ENCODE measurements around the gene C22orf39. TPM values are rescaled to one million over a fixed set of nuclear protein-coding genes. Genes with fewer than 3 reads are reported as not detected.
"Not testable (repeated sequence)": the region's sequence is repeated elsewhere in the genome, so short reads cannot be mapped to it uniquely, and the experiment has no call there.

C22orf39 gene
- total RNA-seq, 1 donor from 2014 or later: 28.5 TPM

DNA sequence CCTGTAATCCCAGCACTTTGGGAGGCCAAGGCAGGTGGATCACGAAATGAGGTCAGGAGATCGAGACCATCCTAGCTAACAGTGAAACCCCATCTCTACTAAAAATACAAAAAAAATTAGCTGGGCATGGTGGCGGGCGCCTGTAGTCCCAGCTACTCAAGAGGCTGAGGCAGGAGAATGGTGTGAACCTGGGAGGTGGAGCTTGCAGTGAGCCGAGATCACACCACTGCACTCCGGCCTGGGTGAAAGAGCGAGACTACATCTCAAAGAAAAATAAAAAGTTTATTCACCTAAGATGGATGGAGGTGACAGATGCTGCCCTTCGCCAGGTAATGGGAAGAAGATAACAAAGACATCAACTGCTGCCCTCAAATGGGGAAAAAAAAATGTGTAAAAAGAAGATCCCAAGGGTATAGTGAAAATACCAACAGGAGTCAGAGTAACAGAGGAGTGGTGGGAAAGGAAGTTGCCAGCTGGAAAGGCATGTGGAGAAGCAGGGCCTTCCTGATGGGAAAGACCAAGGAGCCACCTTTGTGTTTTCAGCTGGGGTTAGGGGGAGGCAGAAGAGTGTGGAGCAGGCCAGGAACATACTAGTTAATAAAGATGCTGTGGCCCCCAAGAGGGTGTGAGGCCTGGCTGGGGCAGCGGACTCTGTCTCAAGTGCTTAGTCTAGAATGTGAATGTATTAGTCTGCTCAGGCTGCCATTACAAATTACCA is 10.9 kb downstream of the C22orf39 start:
- intact Hi-C loops (cut with micrococcal nuclease); H3K4me3 Mint-ChIP-seq; H3K27ac Mint-ChIP-seq; H3K9me3 Mint-ChIP-seq; H3K27me3 Mint-ChIP-seq; DNase-seq: not testable (repeated sequence)
- H3K4me1 Mint-ChIP-seq: peaks cover 20% of the 10 kb centered on the region
- H3K36me3 Mint-ChIP-seq (ENCODE audit: low read depth): peaks cover 25% of the 10 kb centered on the region

DNA sequence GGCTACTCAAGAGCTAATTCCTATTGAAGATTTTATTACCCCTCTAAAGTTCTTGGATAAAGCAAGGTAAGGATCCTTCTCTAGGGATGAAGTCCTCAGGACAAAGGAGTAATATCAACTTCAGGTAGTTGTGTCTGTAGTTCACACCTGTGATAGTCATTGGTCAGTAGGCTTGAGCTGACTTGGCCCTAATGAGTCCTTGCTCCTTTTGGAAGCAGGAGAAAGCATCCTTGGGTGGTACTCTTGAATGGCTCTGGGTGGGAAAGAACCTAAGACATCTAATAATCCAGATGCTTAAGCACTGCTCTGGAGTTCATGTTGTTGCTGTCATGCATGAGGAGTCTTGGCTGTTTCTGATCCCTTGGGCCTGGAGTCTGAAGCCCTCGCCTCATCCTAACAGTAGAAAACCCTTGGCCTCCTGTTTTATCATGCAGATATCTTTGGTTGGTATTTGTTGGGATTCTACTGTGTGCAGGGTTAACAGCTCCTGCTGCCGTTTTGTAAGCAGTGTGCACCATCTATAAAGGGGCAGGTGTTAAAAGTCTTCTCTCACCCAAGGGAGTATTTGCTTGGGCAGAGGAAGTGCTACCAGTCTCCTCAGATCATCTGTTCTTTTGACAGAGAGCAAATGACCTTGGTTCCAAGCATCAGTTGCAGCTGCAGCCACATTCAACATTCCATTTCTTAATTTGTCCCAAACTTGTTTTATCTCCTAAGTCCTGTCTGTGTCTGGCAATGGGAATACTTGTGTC is 12.5 kb downstream of the C22orf39 start:
- Mint-ChIP-seq H3K27me3 (no peaks in the 10 kb centered on the region), H3K27ac (no peak overlapping the region), H3K4me3 (no peak overlapping the region), H3K9me3 (no peaks in the 10 kb centered on the region), H3K4me1 (peaks cover 20% of the 10 kb centered on the region), H3K36me3 (ENCODE audit: low read depth) (peaks cover 22% of the 10 kb centered on the region)
- no peak for DNase-seq
- intact Hi-C loops (cut with micrococcal nuclease): loop anchor here (5.0 kb wide), 3 partner anchors 143 to 1482 kb away; partner anchors contain the start of genes CLTCL1, CRKL and SLC25A1

- intact Hi-C loops (cut with micrococcal nuclease): loop anchor here (5.0 kb wide), 3 partner anchors 142 to 1483 kb away; partner anchors contain the start of genes CLTCL1, CRKL and SLC25A1
- Mint-ChIP-seq H3K27me3 (no peaks in the 10 kb centered on the region), H3K4me3 (peak overlapping the region; percentile 41), H3K36me3 (ENCODE audit: low read depth) (peaks cover 25% of the 10 kb centered on the region), H3K27ac (peak overlapping the region; percentile 29), H3K9me3 (no peaks in the 10 kb centered on the region), H3K4me1 (peaks cover 26% of the 10 kb centered on the region)
- DNase-seq: no peak
Measured at GRCh38 chr22:19434401-19434800, 13.1 kb downstream of the C22orf39 start.

DNA sequence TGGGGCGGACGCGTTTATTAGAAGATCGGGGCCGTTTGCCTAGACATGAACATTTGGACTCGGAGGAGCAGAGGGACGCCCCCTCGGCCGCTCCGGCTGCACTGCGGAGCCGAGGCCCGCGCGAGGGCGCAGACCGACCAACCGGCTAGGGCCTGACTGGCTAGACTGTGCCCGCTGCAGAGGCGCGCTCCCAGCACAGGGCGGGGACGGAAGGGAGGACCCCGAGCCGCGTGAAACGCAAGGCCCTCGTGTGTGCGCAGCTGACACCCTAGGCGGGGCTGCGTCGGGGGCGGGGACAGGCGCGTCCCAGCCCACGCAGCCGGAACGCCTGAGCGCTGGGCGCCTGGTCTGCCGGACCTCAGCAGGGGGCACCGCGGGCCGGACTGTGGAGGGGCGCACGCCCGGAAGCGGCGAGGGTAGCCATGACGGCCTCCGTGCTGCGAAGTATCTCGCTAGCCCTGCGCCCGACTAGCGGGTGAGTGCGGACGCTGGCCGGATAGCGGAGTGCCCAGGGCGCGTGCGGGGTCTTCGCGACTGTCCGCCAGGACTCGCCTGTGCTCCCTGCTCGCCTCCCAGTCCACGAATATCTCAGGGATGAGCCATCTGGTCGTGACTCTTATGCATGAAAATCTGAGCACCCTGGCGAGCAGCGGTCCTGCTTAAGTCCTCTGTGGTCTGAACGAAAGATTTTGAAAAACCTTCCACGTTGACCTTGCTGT is 15.2 kb downstream of the C22orf39 start, which contains the start of gene MRPL40:
TSS of gene MRPL40 (plus strand) at position 413 of the 719 bp plus-strand sequence. CDS start at position 423, 10 bp downstream.
- Mint-ChIP-seq H3K4me3 (peak within 1 kb of the TSS; percentile 92), H3K4me1 (peaks cover 33% of the 10 kb centered on the region), H3K27ac (peak within 1 kb of the TSS; percentile 96), H3K9me3 (no peaks in the 10 kb centered on the region), H3K36me3 (ENCODE audit: low read depth) (peaks cover 30% of the 10 kb centered on the region), H3K27me3 (no peaks in the 10 kb centered on the region)
- peak; percentile 97 for DNase-seq
- intact Hi-C loops (cut with micrococcal nuclease): loop anchor here (1.0 to 5.0 kb wide), 5 partner anchors 15 to 1485 kb away; partner anchors contain the start of genes C22orf39, CDC45, CLTCL1 and CRKL

DNA sequence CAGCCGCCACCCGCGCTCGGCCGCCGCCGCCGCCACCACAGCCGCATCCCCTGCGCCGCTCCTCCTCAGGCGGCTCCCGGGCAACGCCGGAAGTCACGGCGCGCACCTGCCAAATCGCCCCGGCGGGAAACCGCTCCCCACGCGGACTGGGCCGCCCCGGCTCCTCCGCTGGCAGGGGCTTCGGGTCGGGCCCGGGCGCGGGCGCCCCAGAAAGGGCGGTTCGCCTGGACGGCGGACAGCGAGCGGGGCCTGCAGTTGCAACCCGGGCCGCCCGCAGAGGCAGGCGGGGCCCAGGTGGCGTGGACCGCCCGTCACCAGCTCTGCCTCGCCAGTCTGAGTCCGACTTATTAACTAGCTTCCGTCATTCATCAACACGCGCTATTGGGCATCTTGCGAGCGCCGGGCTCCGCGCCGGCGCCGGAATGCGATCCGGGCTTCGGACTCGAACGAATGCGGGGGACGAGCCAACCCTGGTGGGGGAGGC is 15.8 kb downstream of the C22orf39 start, which contains the start of gene HIRA:
TSS of gene HIRA (minus strand) at position 85 of the 484 bp plus-strand sequence. CDS start 257 bp downstream, outside the sequence.
- H3K4me1 Mint-ChIP-seq: peaks cover 38% of the 10 kb centered on the region
- intact Hi-C loops (cut with micrococcal nuclease): loop anchor here (1.0 to 5.0 kb wide), 6 partner anchors 16 to 1486 kb away; partner anchors contain the start of genes C22orf39, CDC45, CLTCL1 and CRKL

GRCh38 chr22:19430890-19431541 is 16.5 kb downstream of the C22orf39 start:
- DNase-seq: peak; percentile 78
- Mint-ChIP-seq H3K36me3 (ENCODE audit: low read depth) (peaks cover 37% of the 10 kb centered on the region), H3K9me3 (no peaks in the 10 kb centered on the region), H3K27me3 (no peaks in the 10 kb centered on the region), H3K4me3 (peak overlapping the region; percentile 92), H3K4me1 (peaks cover 45% of the 10 kb centered on the region), H3K27ac (peak overlapping the region; percentile 91)
- intact Hi-C loops (cut with micrococcal nuclease): loop anchor here (1.0 to 5.0 kb wide), 5 partner anchors 12 to 1486 kb away; partner anchors contain the start of genes CLTCL1, CRKL, ESS2 and SLC25A1

More for the DNA sequence above, 15.8 kb downstream of the C22orf39 start, which contains the start of gene HIRA:
- H3K27me3 Mint-ChIP-seq: no peaks in the 10 kb centered on the region
- H3K4me3 Mint-ChIP-seq: peak within 1 kb of the TSS; percentile 92
- H3K9me3 Mint-ChIP-seq: no peaks in the 10 kb centered on the region
- DNase-seq: peak; percentile 97
- H3K27ac Mint-ChIP-seq: peak within 1 kb of the TSS; percentile 96
- peaks cover 33% of the 10 kb centered on the region for H3K36me3 Mint-ChIP-seq (ENCODE audit: low read depth)

- H3K4me1 Mint-ChIP-seq: peaks cover 46% of the 10 kb centered on the region
Measured at GRCh38 chr22:19429950-19430889, 17.3 kb downstream of the C22orf39 start.

GRCh38 chr22:19424186-19424500 is 23.4 kb downstream of the C22orf39 start:
- Mint-ChIP-seq H3K4me3 (no peak overlapping the region), H3K9me3 (no peaks in the 10 kb centered on the region), H3K27me3 (no peaks in the 10 kb centered on the region), H3K4me1 (peaks cover 69% of the 10 kb centered on the region), H3K27ac (no peak overlapping the region), H3K36me3 (ENCODE audit: low read depth) (peaks cover 34% of the 10 kb centered on the region)
- no peak for DNase-seq
- intact Hi-C loops (cut with micrococcal nuclease): no loop called here

More at GRCh38 chr22:19429950-19430889, 17.3 kb downstream of the C22orf39 start:
- H3K9me3 Mint-ChIP-seq: no peaks in the 10 kb centered on the region
- peak; percentile 79 for DNase-seq
- H3K36me3 Mint-ChIP-seq (ENCODE audit: low read depth): peaks cover 33% of the 10 kb centered on the region
- H3K27ac Mint-ChIP-seq: peak overlapping the region; percentile 91
- intact Hi-C loops (cut with micrococcal nuclease): loop anchor here (1.0 to 5.0 kb wide), 4 partner anchors 11 to 1487 kb away; partner anchors contain the start of genes CLTCL1, CRKL and SLC25A1
- H3K27me3 Mint-ChIP-seq: no peaks in the 10 kb centered on the region
- peak overlapping the region; percentile 92 for H3K4me3 Mint-ChIP-seq

- H3K27me3 Mint-ChIP-seq: no peaks in the 10 kb centered on the region
- DNase-seq: no peak
- H3K9me3 Mint-ChIP-seq: no peaks in the 10 kb centered on the region
- intact Hi-C loops (cut with micrococcal nuclease): no loop called here
- H3K36me3 Mint-ChIP-seq (ENCODE audit: low read depth): peaks cover 27% of the 10 kb centered on the region
- H3K4me1 Mint-ChIP-seq: peaks cover 66% of the 10 kb centered on the region
- H3K27ac Mint-ChIP-seq: peak overlapping the region; percentile 68
- peak overlapping the region; percentile 13 for H3K4me3 Mint-ChIP-seq
Measured at GRCh38 chr22:19422440-19423301, 24.8 kb downstream of the C22orf39 start.

DNA sequence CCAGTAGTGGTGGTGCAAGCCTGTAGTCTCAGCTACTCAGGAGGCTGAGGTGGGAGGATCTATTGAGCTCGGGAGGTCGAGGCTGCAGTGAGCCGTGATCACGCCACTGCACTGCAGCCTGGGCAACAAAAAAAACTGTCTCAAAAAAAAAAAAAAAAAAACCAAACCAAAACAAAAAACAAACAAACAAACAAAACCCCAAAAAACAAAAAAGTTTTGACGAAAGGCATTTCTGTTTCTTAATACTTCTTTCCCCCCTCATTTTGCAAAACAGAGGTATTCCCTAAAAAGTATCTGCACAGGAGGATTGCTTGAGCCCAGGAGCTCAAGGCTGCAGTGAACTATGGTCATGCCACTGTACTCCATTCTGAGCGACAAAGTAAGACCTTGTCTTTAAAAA is 27.2 kb downstream of the C22orf39 start:
- Mint-ChIP-seq H3K9me3 (no peaks in the 10 kb centered on the region), H3K4me1 (peaks cover 56% of the 10 kb centered on the region), H3K36me3 (ENCODE audit: low read depth) (peaks cover 24% of the 10 kb centered on the region), H3K4me3 (peak overlapping the region; percentile 52), H3K27me3 (no peaks in the 10 kb centered on the region), H3K27ac (peak overlapping the region; percentile 83)
- no peak for DNase-seq
- intact Hi-C loops (cut with micrococcal nuclease): no loop called here

DNA sequence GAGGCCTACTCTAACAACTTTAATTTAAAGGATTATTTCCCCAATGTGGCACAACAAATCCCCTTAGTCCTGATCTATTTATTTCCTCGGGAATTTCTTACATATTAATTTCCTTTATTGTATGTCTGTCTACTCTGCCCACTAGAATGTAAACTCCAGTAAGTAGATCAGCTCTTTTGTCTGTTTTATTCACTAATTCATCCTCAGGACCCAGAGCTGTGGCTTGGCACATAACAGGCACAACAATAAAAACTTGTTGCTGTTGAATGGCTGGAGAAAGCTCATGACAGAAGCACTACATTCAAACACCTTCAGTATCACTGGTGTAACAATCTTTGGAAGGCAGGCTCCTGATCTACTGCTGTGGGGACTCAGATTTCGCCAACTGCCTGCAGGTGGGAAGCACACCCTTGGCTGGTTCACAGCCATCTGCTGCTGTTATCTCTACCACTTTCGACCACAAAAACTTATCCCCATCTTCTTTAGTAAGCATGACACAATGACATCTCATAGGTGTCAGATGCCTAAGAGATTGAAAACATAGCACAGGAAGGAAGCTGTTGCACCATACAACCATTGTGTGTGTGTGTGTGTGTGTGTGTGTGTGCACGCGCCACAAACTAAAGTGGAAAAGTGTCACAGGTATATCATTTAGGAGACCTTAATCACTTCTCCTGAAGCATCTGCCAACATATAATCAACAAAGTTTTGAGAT is 27.9 kb downstream of the C22orf39 start:
- H3K36me3 Mint-ChIP-seq (ENCODE audit: low read depth): peaks cover 21% of the 10 kb centered on the region
- intact Hi-C loops (cut with micrococcal nuclease): loop anchor here (1.0 kb wide), 2 partner anchors 11 to 28 kb away; partner anchors contain the start of gene C22orf39

More for the DNA sequence above, 27.9 kb downstream of the C22orf39 start:
- H3K27ac Mint-ChIP-seq: peak overlapping the region; percentile 83
- peaks cover 57% of the 10 kb centered on the region for H3K4me1 Mint-ChIP-seq
- DNase-seq: peak; percentile 84
- peak overlapping the region; percentile 52 for H3K4me3 Mint-ChIP-seq
- H3K27me3 Mint-ChIP-seq: no peaks in the 10 kb centered on the region
- H3K9me3 Mint-ChIP-seq: no peaks in the 10 kb centered on the region
